Breast epithelium (tissue), 3 donors: ENCODE results near the gene PCSK4.

Source experiments
- POLR2A ChIP-seq: fragments of 450-650 bp; IDR thresholded peaks from one replicate; pipeline ENCODE4 v1.6.1; 2016; ENCODE audit warnings: antibody characterized with exemption, mild to moderate bottlenecking, moderate library complexity
- POLR2AphosphoS5 ChIP-seq, 3 donors: sonication (generic); formaldehyde crosslinking; IDR thresholded peaks; one replicate each; pipeline ENCODE4 v1.6.1; 2017; ENCODE audit warnings: antibody characterized with exemption in 3 of 3
- TF ChIP-seq, protein P1 (sequence below), 3 donors: fragments of 450-650 bp; IDR thresholded peaks; one replicate each; pipeline ENCODE4 v1.5.1; 2016 to 2017; ENCODE audit warnings: antibody characterized with exemption in 3 of 3, mild to moderate bottlenecking in 3 of 3, moderate library complexity in 3 of 3

DNA sequence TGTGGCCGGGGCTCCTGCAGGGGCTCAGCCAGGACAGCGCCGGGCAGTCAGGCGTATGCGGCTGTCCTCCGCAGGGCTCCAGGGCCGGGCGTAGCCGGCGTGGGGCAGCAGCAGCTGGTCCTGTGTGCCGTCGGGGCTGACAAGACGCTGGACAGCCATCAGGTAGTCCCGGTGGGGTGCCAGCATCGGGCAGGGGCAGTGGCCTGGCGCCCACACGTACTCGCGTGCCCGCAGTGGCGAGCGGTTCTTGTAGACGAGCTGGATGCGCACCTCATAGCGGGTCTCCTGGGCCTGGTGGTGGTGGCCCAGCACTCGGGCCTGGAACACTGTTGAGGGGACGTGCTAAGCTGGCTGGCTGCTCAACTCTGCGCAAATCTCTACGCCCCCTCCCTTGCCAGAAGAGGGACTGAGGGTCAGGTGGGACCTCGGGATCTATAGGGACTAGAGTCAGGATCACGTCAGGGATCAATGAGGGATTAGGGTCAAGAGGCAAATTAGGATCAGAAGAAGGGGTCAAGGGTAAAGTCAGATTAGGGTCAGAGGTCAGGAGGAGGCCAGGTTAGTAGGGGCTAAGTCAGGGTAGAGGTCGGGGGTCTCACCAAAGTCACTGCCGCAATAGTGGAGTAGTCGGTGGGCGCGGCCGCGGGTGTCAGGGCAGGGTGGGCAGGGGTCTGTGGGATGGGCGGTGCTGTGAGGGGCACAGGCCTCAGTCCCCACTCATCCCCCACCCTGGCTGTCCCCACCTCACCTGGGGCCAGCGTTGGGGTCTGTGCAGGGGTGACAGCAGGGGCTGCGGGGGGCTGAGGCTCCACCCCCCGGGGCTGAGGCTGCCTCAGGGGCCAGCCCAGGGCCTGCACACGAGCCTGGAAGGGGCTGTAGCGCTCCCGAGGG is 16.1 kb upstream of the PCSK4 start:
- no peak for TF ChIP-seq POLR2AphosphoS5 (IDR thresholded peaks at IDR 0.05)
- TF ChIP-seq POLR2A: no peak
- TF ChIP-seq, protein P1, sequence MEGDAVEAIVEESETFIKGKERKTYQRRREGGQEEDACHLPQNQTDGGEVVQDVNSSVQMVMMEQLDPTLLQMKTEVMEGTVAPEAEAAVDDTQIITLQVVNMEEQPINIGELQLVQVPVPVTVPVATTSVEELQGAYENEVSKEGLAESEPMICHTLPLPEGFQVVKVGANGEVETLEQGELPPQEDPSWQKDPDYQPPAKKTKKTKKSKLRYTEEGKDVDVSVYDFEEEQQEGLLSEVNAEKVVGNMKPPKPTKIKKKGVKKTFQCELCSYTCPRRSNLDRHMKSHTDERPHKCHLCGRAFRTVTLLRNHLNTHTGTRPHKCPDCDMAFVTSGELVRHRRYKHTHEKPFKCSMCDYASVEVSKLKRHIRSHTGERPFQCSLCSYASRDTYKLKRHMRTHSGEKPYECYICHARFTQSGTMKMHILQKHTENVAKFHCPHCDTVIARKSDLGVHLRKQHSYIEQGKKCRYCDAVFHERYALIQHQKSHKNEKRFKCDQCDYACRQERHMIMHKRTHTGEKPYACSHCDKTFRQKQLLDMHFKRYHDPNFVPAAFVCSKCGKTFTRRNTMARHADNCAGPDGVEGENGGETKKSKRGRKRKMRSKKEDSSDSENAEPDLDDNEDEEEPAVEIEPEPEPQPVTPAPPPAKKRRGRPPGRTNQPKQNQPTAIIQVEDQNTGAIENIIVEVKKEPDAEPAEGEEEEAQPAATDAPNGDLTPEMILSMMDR (IDR thresholded peaks at IDR 0.05): no peak
